Measurements from ENCODE around the gene MRPS27. TPM values are rescaled to one million over a fixed set of nuclear protein-coding genes. Genes with fewer than 3 reads are reported as not detected.

Gene MRPS27
- total and polyA plus RNA-seq, 2 of the 13 experiments (the other 11 are each of a cell fraction or from before 2014, with no cell fraction given): 71.8 to 115 TPM

DNA sequence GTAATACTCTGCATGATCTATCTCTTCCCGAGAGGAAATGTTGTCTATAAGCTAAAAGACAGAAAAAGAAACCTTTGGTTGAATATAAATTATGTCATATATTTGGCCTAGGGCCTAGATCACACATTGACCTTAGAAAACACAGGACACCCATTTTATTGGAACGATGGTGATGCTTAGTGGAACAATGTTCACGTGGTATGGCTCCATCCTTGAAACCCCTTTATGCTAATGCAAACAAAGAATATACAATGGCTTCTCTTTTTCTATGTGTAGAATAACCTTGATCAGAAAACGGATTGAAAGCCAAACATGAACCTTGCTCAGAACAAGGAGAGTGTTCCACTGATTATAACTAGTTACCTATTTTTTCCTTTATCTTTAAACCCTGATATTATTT, 24.5 kb downstream of the MRPS27 start:
- ChIA-PET CTCF (ENCODE audit: low intra/inter-chr PET ratio, low total read pairs) (no interaction called here), POLR2A (interaction anchor here (1.5 to 1.8 kb wide), 2 partner anchors 10 to 13 kb away, joined by 5 to 7 read pairs; no protein-coding TSS in a partner anchor)
- peaks cover 2 to 11% of the 10 kb centered on the region in 2 experiments; a peak in 4 of 5 replicates for H3K36me3 ChIP-seq (replicated peaks in 1 of 2; ENCODE audit: control insufficient read depth in 1 of 2, insufficient read depth in 2 of 2, low read length in 2 of 2)
- intact Hi-C loops (cut with micrococcal nuclease; ENCODE audit: unreplicated experiment) (loop anchor here (1.0 to 2.0 kb wide), 2 partner anchors 13 to 50 kb away; no protein-coding TSS in a partner anchor), in situ Hi-C loops (cut with HindIII; ENCODE audit: extremely low pct_ligation_motif_present, low pct_unique_long_range_greater_than_20kb) (no loop called here)
- H3K9me3 ChIP-seq (ENCODE audit: low read length): no peaks in the 10 kb centered on the region
- FAIRE-seq: peak; percentile 85
- 8% methylated on average over 4 of the region's 4 CpGs for WGBS (ENCODE audit: low lambda C conversion rate)
- H3K9ac ChIP-seq (ENCODE audit: insufficient read depth, low read depth, low read length): peak overlapping the region; percentile 51
- peak overlapping the region; percentile 46 for H3K4me2 ChIP-seq (ENCODE audit: low read depth, low read length)
- no TSS peak for BruUV-seq (replicated peaks)
- peak; percentile 95 for DNase-seq (ENCODE audit: low spot score)
- no peak overlapping the region for H2AFZ ChIP-seq (ENCODE audit: low read length)
- H3K4me1 ChIP-seq (ENCODE audit: insufficient read depth, low read length): peaks cover 65% of the 10 kb centered on the region
- peak; percentile 96 for ATAC-seq
- peak overlapping the region in 1 of 3 experiments; percentile 25; a peak in 1 of 6 replicates for H3K4me3 ChIP-seq (replicated peaks in 1 of 3; ENCODE audit: insufficient read depth in 1 of 3, low read depth in 2 of 3, low read length in 3 of 3)
- peak overlapping the region; percentile 83 for H3K27ac ChIP-seq (ENCODE audit: extremely low read length, insufficient read depth, low read length)
- no peaks in the 10 kb centered on the region for H4K20me1 ChIP-seq (ENCODE audit: insufficient read depth, low read length)
- peaks cover 45% of the 10 kb centered on the region for H3K79me2 ChIP-seq (ENCODE audit: insufficient read depth, low read length)
- no peaks in the 10 kb centered on the region for H3K27me3 ChIP-seq (ENCODE audit: control insufficient read depth in 1 of 2, insufficient read depth in 2 of 2, low read length in 2 of 2)
- TF ChIP-seq ZNF160 (CRISPR knock-in tag; IDR thresholded peaks at IDR 0.05) (no peak), FOXJ3 (CRISPR knock-in tag; IDR thresholded peaks at IDR 0.05; ENCODE audit: borderline replicate concordance) (peak; percentile 62; the same call in 1 of the 2 replicates), SOX13 (IDR thresholded peaks at IDR 0.05) (peak; percentile 81), SOX13 (CRISPR knock-in tag; conservative IDR thresholded peaks at IDR 0.05 in 1 of 2, IDR thresholded peaks at IDR 0.05 in 1 of 2) (peak in 1 of 2 experiments; percentile 98; a peak in 2 of 4 replicates), EP300 (IDR thresholded peaks at IDR 0.05; ENCODE audit: low read depth in 2 of 2, low read length in 2 of 2) (peak; percentile 33 to 88; a peak in 3 of 4 replicates), EP300 (CRISPR knock-in tag; IDR thresholded peaks at IDR 0.05; ENCODE audit: borderline replicate concordance) (peak; percentile 73), ZNF331 (CRISPR knock-in tag; IDR thresholded peaks at IDR 0.05) (peak; percentile 53; the same call in 1 of the 2 replicates), HMG20A (CRISPR knock-in tag; IDR thresholded peaks at IDR 0.05; ENCODE audit: borderline replicate concordance) (peak; percentile 60; the same call in 1 of the 2 replicates), ZC3H13 (CRISPR knock-in tag; IDR thresholded peaks at IDR 0.05) (no peak), HNF4A (CRISPR knock-in tag; IDR thresholded peaks at IDR 0.05) (peak; percentile 77), MIER3 (CRISPR knock-in tag; IDR thresholded peaks at IDR 0.05; ENCODE audit: borderline replicate concordance) (no peak), TCF7 (IDR thresholded peaks at IDR 0.05; ENCODE audit: low read depth) (0 out of 2 replicates have a peak, but pooled peaks have one; percentile 30), KAT8 (CRISPR knock-in tag; IDR thresholded peaks at IDR 0.05) (peak; percentile 63), ZSCAN9 (CRISPR knock-in tag; IDR thresholded peaks at IDR 0.05; ENCODE audit: borderline replicate concordance) (0 out of 2 replicates have a peak, but pooled peaks have one; percentile 50), SIX1 (CRISPR knock-in tag; IDR thresholded peaks at IDR 0.05; ENCODE audit: borderline replicate concordance) (0 out of 2 replicates have a peak, but pooled peaks have one; percentile 16), ZNF720 (CRISPR knock-in tag; IDR thresholded peaks at IDR 0.05) (no peak), GATAD1 (CRISPR knock-in tag; IDR thresholded peaks at IDR 0.05) (0 out of 2 replicates have a peak, but pooled peaks have one; percentile 31)
- TF ChIP-seq, protein P1, sequence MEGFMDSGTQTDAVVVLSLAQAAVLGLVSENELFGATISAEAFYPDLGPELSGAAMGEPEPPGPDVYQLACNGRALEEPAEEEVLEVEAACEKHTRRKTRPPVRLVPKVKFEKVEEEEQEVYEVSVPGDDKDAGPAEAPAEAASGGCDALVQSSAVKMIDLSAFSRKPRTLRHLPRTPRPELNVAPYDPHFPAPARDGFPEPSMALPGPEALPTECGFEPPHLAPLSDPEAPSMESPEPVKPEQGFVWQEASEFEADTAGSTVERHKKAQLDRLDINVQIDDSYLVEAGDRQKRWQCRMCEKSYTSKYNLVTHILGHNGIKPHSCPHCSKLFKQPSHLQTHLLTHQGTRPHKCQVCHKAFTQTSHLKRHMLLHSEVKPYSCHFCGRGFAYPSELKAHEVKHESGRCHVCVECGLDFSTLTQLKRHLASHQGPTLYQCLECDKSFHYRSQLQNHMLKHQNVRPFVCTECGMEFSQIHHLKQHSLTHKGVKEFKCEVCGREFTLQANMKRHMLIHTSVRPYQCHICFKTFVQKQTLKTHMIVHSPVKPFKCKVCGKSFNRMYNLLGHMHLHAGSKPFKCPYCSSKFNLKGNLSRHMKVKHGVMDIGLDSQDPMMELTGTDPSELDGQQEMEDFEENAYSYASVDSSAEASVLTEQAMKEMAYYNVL (CRISPR knock-in tag; IDR thresholded peaks at IDR 0.05; ENCODE audit: borderline replicate concordance): peak; percentile 36; the same call in 1 of the 2 replicates
- TF ChIP-seq, protein P2, sequence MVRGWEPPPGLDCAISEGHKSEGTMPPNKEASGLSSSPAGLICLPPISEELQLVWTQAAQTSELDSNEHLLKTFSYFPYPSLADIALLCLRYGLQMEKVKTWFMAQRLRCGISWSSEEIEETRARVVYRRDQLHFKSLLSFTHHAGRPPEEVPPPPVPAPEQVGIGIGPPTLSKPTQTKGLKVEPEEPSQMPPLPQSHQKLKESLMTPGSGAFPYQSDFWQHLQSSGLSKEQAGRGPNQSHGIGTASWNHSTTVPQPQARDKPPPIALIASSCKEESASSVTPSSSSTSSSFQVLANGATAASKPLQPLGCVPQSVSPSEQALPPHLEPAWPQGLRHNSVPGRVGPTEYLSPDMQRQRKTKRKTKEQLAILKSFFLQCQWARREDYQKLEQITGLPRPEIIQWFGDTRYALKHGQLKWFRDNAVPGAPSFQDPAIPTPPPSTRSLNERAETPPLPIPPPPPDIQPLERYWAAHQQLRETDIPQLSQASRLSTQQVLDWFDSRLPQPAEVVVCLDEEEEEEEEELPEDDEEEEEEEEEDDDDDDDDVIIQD (CRISPR knock-in tag; IDR thresholded peaks at IDR 0.05; ENCODE audit: low read depth): peak; percentile 91
- TF ChIP-seq, protein P3, sequence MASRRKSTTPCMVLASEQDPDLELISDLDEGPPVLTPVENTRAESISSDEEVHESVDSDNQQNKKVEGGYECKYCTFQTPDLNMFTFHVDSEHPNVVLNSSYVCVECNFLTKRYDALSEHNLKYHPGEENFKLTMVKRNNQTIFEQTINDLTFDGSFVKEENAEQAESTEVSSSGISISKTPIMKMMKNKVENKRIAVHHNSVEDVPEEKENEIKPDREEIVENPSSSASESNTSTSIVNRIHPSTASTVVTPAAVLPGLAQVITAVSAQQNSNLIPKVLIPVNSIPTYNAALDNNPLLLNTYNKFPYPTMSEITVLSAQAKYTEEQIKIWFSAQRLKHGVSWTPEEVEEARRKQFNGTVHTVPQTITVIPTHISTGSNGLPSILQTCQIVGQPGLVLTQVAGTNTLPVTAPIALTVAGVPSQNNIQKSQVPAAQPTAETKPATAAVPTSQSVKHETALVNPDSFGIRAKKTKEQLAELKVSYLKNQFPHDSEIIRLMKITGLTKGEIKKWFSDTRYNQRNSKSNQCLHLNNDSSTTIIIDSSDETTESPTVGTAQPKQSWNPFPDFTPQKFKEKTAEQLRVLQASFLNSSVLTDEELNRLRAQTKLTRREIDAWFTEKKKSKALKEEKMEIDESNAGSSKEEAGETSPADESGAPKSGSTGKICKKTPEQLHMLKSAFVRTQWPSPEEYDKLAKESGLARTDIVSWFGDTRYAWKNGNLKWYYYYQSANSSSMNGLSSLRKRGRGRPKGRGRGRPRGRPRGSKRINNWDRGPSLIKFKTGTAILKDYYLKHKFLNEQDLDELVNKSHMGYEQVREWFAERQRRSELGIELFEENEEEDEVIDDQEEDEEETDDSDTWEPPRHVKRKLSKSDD (CRISPR knock-in tag; IDR thresholded peaks at IDR 0.05; ENCODE audit: low read depth): no peak

Data from HepG2 (cell line).